Endothelial cell of umbilical vein (primary cell): Measurements from ENCODE around the gene CNST. TPM values are rescaled to one million over a fixed set of nuclear protein-coding genes. Genes with fewer than 3 reads are reported as not detected.
A peak's percentile ranks its signal among the peaks of the same experiment; 100 is the strongest.

ENCODE experiments used
- BruUV-seq: library from RNA; stranded (reverse); fragments of 400-500 nt; replicated peaks from 2 replicates; lab custom pipeline; 2021; lab: Mats Ljungman, UMichigan
- CTCF ChIA-PET: fragments of 300-600, 350-600 bp; sonication (Branson Sonifier 250); formaldehyde crosslinking; loops from one replicate; lab custom pipeline; 2021; ENCODE audit warnings: antibody characterized with exemption, inconsistent platforms; lab: Charles Lee
- POLR2A ChIA-PET: fragments of 300-600, 350-600 bp; sonication (Branson Sonifier 250); formaldehyde crosslinking; loops from one replicate; lab custom pipeline; 2021; ENCODE audit warnings: antibody characterized with exemption, inconsistent platforms; lab: Charles Lee
- DNase-seq: peaks from one replicate; pipeline ENCODE4 v3.0.0-alpha.2; 2011; ENCODE audit warnings: low read depth, low spot score
- FAIRE-seq: peaks from 2 replicates; lab custom pipeline; 2011; peaks lifted over from hg19 to GRCh38; lab: Jason Lieb, UNC
- H2AFZ ChIP-seq: 2 replicates; pipeline ENCODE4 v1.6.0; 2012; ENCODE audit warnings: low read depth, low read length, control low read depth, inconsistent platforms
- H3K27ac ChIP-seq: 2 replicates; pipeline ENCODE4 v1.5.1; 2011; ENCODE audit warnings: low read depth, mild to moderate bottlenecking, control low read depth, low read length, moderate library complexity; ENCODE audit not compliant: insufficient read depth
- H3K27me3 ChIP-seq, 2 experiments: 2 replicates each; pipeline versions ENCODE4 v1.6.0 to v1.6.1; 2011; ENCODE audit warnings: low read length in 2 of 2, mixed read lengths in 1 of 2; ENCODE audit not compliant: control insufficient read depth in 2 of 2, insufficient read depth in 2 of 2
- H3K36me3 ChIP-seq, 2 experiments: 2 replicates in 1 of 2; 3 replicates in 1 of 2; pipeline ENCODE4 v1.5.1; 2011; ENCODE audit warnings: low read length in 2 of 2, mild to moderate bottlenecking in 1 of 2, moderate library complexity in 1 of 2; ENCODE audit not compliant: control insufficient read depth in 2 of 2, insufficient read depth in 2 of 2; ENCODE audit errors: extremely low read depth in 1 of 2
- H3K4me1 ChIP-seq: 3 replicates; pipeline ENCODE4 v1.5.1; 2011; ENCODE audit warnings: mild to moderate bottlenecking, low read length; ENCODE audit not compliant: control insufficient read depth, insufficient read depth; ENCODE audit errors: extremely low read depth
- H3K4me2 ChIP-seq: 2 replicates; pipeline ENCODE4 v1.6.1; 2011; ENCODE audit warnings: low read length, control low read depth, mixed read lengths; ENCODE audit not compliant: insufficient read depth
- H3K4me3 ChIP-seq, 3 experiments: fragments of 200-600 bp in 1 of 3; sonication (generic), shearing (Covaris generic) in 1 of 3; replicated peaks in 1 of 3; 2 replicates each; pipeline ENCODE4 v1.5.1; 2011 to 2016; ENCODE audit warnings: control low read depth in 3 of 3, low read length in 3 of 3, mild to moderate bottlenecking in 2 of 3, inconsistent platforms in 1 of 3, low read depth in 1 of 3, moderate library complexity in 1 of 3; ENCODE audit not compliant: insufficient read depth in 1 of 3
- H3K79me2 ChIP-seq: 2 replicates; pipeline ENCODE4 v1.6.0; 2012; ENCODE audit warnings: low read length, inconsistent platforms; ENCODE audit not compliant: control insufficient read depth, insufficient read depth
- H3K9ac ChIP-seq: replicated peaks from 2 replicates; pipeline ENCODE3; 2011; ENCODE audit warnings: low read length, control low read depth; ENCODE audit not compliant: insufficient read depth; ENCODE audit errors: extremely low read depth
- H3K9me1 ChIP-seq: replicated peaks from 3 replicates; pipeline ENCODE4 v1.6.0; 2011; ENCODE audit warnings: mild to moderate bottlenecking, low read length; ENCODE audit not compliant: control insufficient read depth, insufficient read depth; ENCODE audit errors: extremely low read depth
- H3K9me3 ChIP-seq: replicated peaks from 2 replicates; pipeline ENCODE4 v1.5.1; 2012; ENCODE audit warnings: low read length, inconsistent platforms; ENCODE audit not compliant: control insufficient read depth, insufficient read depth
- H4K20me1 ChIP-seq: replicated peaks from 2 replicates; pipeline ENCODE3; 2011; ENCODE audit warnings: mild to moderate bottlenecking, low read length; ENCODE audit not compliant: control insufficient read depth, insufficient read depth; ENCODE audit errors: extremely low read depth
- EZH2 ChIP-seq: IDR thresholded peaks from 2 replicates; pipeline ENCODE4 v1.6.1; 2012; ENCODE audit warnings: borderline replicate concordance, low read depth, mild to moderate bottlenecking, moderate library complexity, low read length, inconsistent platforms; ENCODE audit not compliant: severe bottlenecking
- FOS ChIP-seq: IDR thresholded peaks from 2 replicates; pipeline ENCODE4 v1.6.1; 2011; ENCODE audit warnings: mild to moderate bottlenecking, low read length, moderate library complexity, borderline replicate concordance; ENCODE audit not compliant: insufficient read depth
- GATA2 ChIP-seq: IDR thresholded peaks from 2 replicates; pipeline ENCODE4 v1.7.0; 2011; ENCODE audit warnings: low read depth, mild to moderate bottlenecking, moderate library complexity, mixed read lengths, low read length; ENCODE audit not compliant: insufficient read length, insufficient read depth
- JUN ChIP-seq: IDR thresholded peaks from 2 replicates; pipeline ENCODE4 v1.6.1; 2011; ENCODE audit warnings: borderline replicate concordance, low read depth; ENCODE audit not compliant: insufficient read length, insufficient read depth
- MYC ChIP-seq: IDR thresholded peaks from one replicate; pipeline ENCODE4 v1.6.1; 2011; ENCODE audit warnings: mild to moderate bottlenecking, low read depth, low read length
- POLR2A ChIP-seq: IDR thresholded peaks from 2 replicates; pipeline ENCODE4 v1.6.1; 2012; ENCODE audit warnings: low read depth, mild to moderate bottlenecking, control low read depth, low read length
- POLR2AphosphoS5 ChIP-seq: IDR thresholded peaks from 2 replicates; pipeline ENCODE4 v1.6.1; 2012; ENCODE audit warnings: low read depth, mild to moderate bottlenecking, control low read depth, low read length, moderate library complexity; ENCODE audit not compliant: insufficient read depth
- dilution Hi-C: fragments of 300-500 bp; cut with MboI; formaldehyde crosslinking; loops from one replicate; pipeline ENCODE4 v1.15.0; 2019; ENCODE audit warnings: low sequenced_read_pairs; ENCODE audit not compliant: extremely low pct_ligation_motif_present
- intact Hi-C: fragments of 100-400 bp; cut with micrococcal nuclease; formaldehyde crosslinking; loops from one replicate; pipeline ENCODE4 v1.10.0; 2022
- polyA plus RNA-seq, 4 experiments: library from polyadenylated mRNA; depleted of rRNA in 3 of 4; stranded (reverse) in 3 of 4; unstranded in 1 of 4; fragments of >200 nt; gene quantifications; 2 replicates each; pipeline versions ENCODE4 v1.2.1 to v1.2.3, GENCODE V29; 2011 to 2012; ENCODE audit warnings: missing spikeins in 1 of 4
- total RNA-seq: library from RNA; stranded (reverse); gene quantifications from 2 replicates; pipeline ENCODE4 v1.2.3, GENCODE V29; 2021
- TF ChIP-seq, protein P1 (sequence below): IDR thresholded peaks from 2 replicates; pipeline ENCODE4 v1.6.1; 2011; ENCODE audit not compliant: insufficient read depth, insufficient read length
- TF ChIP-seq, protein P2 (sequence below), 2 donors: IDR thresholded peaks; 1 replicate in 1 of 2; 2 replicates in 1 of 2; pipeline ENCODE4 v1.5.1; 2011; ENCODE audit warnings: low read length in 2 of 2, mild to moderate bottlenecking in 2 of 2, moderate library complexity in 2 of 2, control low read depth in 1 of 2, inconsistent platforms in 1 of 2, low read depth in 1 of 2; ENCODE audit not compliant: insufficient read depth in 1 of 2; ENCODE audit errors: extremely low read depth in 1 of 2

Gene CNST
- total and polyA plus RNA-seq, 2 donors (not counting 3 experiments of a cell fraction or from before 2014, with no cell fraction given), result 6.3 to 18.1 TPM

DNA sequence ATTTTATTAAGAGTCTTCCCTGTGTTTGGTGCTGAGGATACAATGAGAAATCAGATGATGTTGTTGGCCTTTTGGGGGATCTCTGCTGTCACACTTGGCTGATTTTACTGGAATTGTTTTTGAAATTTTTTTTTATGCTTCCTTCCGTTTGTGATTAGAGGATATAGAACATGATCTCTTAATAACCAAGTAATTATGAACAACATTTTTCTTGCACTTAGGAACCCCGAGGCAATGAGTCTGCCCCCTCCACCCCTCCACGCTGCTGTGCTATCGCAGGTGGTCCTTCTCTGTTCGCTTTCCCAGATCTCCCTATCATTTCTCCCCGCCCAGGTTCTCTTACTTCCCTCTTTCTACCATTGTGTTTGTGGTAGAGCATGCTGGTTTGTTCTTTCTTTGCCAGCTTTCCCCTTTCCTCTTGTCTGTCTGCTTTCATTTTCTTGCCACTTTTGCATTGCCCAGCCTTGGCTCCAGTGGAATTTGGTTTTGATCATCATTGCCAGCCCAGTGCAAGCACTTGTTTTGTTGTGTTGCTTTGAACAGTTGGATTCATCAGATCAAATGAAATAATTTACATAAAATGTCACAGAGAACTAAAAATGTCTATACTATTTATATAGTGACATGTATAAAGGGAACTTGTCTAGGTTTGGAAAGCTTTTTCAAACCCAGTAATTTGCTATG, 84.9 kb downstream of the CNST start:
- no peak overlapping the region for H3K27ac ChIP-seq
- H3K4me3 ChIP-seq, result no peak overlapping the region
- H3K4me2 ChIP-seq, result no peak overlapping the region
- no peak for FAIRE-seq
- no peak overlapping the region for H3K9ac ChIP-seq
- DNase-seq, result peak; percentile 26
- dilution Hi-C loops (no loop called here), intact Hi-C loops (no loop called here)
- TF ChIP-seq, protein P1, sequence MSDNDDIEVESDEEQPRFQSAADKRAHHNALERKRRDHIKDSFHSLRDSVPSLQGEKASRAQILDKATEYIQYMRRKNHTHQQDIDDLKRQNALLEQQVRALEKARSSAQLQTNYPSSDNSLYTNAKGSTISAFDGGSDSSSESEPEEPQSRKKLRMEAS, result no peak
- TF ChIP-seq POLR2A (no peak), POLR2AphosphoS5 (no peak), FOS (no peak), EZH2 (no peak), MYC (no peak), JUN (no peak), GATA2 (no peak)
- TF ChIP-seq, protein P2, sequence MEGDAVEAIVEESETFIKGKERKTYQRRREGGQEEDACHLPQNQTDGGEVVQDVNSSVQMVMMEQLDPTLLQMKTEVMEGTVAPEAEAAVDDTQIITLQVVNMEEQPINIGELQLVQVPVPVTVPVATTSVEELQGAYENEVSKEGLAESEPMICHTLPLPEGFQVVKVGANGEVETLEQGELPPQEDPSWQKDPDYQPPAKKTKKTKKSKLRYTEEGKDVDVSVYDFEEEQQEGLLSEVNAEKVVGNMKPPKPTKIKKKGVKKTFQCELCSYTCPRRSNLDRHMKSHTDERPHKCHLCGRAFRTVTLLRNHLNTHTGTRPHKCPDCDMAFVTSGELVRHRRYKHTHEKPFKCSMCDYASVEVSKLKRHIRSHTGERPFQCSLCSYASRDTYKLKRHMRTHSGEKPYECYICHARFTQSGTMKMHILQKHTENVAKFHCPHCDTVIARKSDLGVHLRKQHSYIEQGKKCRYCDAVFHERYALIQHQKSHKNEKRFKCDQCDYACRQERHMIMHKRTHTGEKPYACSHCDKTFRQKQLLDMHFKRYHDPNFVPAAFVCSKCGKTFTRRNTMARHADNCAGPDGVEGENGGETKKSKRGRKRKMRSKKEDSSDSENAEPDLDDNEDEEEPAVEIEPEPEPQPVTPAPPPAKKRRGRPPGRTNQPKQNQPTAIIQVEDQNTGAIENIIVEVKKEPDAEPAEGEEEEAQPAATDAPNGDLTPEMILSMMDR (IDR thresholded peaks at IDR 0.05; ENCODE audit: extremely low read depth in 1 of 2, insufficient read depth in 1 of 2, low read depth in 1 of 2, low read length in 2 of 2), result no peak
- H3K27me3 ChIP-seq, result no peaks in the 10 kb centered on the region
- no TSS peak for BruUV-seq
- peaks cover 1% of the 10 kb centered on the region for H3K79me2 ChIP-seq
- H3K4me1 ChIP-seq, result no peaks in the 10 kb centered on the region
- no peaks in the 10 kb centered on the region for H3K9me3 ChIP-seq
- no peak overlapping the region for H2AFZ ChIP-seq
- H4K20me1 ChIP-seq, result no peaks in the 10 kb centered on the region
- peaks cover 5 to 8% of the 10 kb centered on the region in 2 experiments for H3K36me3 ChIP-seq
- no peaks in the 10 kb centered on the region for H3K9me1 ChIP-seq
- ChIA-PET CTCF (interaction anchor here (1.4 to 1.5 kb wide), 2 partner anchors 9 to 42 kb away, joined by 3 to 5 read pairs; no protein-coding TSS in a partner anchor), POLR2A (no interaction called here)
